A549 treated with AZD2906 at 1 μM for 4 hours (cell line): ENCODE data around the gene PTPN5. TPM values are rescaled to one million over a fixed set of nuclear protein-coding genes. Genes with fewer than 3 reads are reported as not detected.

Experiments used
- total RNA-seq: library from RNA; stranded (reverse); fragments of 200-300 nt; extraction: Qiagen RNA extraction; gene quantifications from 5 replicates; pipeline ENCODE4 v1.2.3, GENCODE V29; 2022

Gene PTPN5
- 0.01 to 0.06 TPM (median 0.06 TPM) in 3 of 5 replicates, not detected in the others for total RNA-seq

DNA sequence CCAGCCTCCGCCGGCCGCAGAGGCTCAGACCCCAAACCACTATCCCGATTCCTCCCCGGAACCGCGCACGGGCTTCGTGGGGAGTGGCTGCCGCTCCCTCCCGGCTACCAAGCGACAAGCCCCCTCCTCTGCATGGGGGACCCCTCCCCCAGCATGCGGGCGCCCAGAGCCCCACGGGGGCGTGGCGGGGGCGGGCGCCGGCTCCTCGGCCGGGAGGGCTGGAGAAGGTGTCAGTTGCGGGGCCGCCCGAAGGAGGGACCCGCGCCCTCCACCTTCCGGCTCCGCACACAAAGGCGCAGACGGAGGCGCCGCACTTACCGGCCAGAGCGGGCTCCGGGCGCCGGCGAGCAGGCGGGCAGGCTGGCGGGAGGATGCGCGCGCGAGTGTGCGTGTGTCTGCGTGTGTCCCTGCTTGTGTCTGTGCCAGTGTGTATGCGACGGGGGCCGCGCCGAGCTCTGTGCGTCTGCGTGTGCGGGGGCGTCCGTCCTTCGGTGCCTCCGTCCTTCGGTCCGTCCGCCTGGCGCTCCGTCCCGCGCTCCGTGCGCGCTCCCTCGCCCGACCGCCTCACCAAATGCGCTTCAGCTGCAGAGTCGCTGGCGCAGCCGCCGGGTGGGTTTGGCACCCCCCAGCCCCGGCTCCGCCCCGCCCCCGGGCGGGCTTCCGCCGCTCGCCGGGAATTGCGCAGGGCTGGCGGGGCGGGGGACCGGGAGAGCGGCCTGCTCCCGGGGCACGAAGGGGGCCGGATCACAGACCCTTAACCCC is at the start of gene PTPN5:
PTPN5 (minus strand) TSS at position 592 of the 762 bp plus-strand sequence. CDS start 19,840 bp downstream, outside the sequence.

DNA sequence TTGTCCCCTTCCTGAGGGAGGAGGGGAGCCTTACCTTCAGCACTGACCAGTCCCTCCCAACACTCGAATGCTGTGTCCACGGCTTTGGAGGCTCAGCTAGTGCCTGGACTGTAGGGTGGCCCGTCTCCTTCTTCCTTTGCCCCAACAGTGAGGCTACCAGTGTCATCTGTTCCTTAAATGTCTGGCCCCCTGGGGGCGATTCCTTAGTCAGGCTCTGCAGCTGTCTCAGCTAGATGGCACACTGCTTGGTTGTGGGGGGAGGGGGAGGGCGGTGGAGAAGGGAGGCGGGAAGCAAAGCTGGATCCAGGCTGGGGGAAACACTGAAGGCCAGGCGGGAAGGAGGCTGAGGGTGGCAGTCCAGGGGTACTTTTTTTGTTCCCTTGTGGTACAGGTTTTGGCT is 65.6 kb downstream of the PTPN5 start, which contains the start of gene IGSF22:
IGSF22 (minus strand) TSS at position 149 of the 400 bp plus-strand sequence. CDS start 1,952 bp downstream, outside the sequence.

GRCh38 chr11:18698341-18699268 is 93.0 kb downstream of the PTPN5 start, which contains the start of gene TMEM86A:
Gene TMEM86A, plus strand, starts transcription at chr11:18698779. Its CDS starts 108 bp downstream, at chr11:18698887.

Other genes starting within 250 kb of the PTPN5 start
- 17.3 to 25.0 TPM (median 19.2 TPM) in 5 replicates for gene UEVLD, start 203.1 kb downstream of the PTPN5 start, total RNA-seq
- 1.4 to 2.6 TPM (median 1.6 TPM) in 5 replicates for gene MISFA, start 192.0 kb downstream of the PTPN5 start, total RNA-seq
- 13.7 to 21.8 TPM (median 16.3 TPM) in 5 replicates for gene SPTY2D1, start 157.5 kb downstream of the PTPN5 start, total RNA-seq
- 0.18 to 0.38 TPM (median 0.32 TPM) in 5 replicates for gene TMEM86A, start 93.0 kb downstream of the PTPN5 start, total RNA-seq
- gene IGSF22, start 65.6 kb downstream of the PTPN5 start, total RNA-seq, result not detected in 5 replicates
- gene MRGPRX1, start 147.6 kb upstream of the PTPN5 start, total RNA-seq, result not detected in 5 replicates